ENCODE measurements around the gene KCNJ10. TPM values are rescaled to one million over a fixed set of nuclear protein-coding genes. Genes with fewer than 3 reads are reported as not detected.

KCNJ10 gene
- total and polyA plus RNA-seq, 12 donors = 0.11 to 0.32 (median 0.13) TPM; not detected in 7

DNA sequence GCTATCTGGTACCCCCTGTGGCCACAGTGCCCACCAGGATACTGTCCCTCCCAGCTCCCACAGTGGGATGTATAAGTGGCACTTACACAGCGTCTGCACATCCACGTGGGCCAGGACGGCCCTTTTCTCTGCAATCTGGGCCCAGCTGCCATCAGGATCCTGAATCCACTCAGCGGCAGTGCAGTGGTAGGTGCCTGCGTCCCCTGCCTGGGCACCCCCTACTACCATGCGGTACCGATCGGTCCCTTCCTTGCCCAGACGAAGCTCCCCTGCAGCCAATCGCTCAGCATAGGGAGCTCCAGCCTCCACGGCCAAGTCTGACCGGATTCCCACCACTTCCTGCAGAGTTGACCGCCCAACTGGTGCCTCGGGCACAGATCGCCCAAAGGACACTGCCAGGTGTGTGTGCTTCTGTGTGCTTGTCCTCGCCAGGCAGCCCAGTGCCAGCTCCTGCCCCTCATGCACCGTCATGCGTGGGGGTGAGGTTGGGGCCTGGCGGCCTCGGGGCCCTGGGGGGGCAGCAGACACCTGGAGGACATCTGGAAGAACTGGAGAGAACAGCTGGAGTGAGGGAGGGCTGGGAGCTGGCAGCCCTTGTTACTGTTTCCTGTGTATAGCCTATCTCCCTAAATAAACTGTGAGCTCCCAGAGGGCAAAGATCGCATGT is 23.8 kb upstream of the KCNJ10 start:
- TF ChIP-seq CTCF (IDR thresholded peaks at IDR 0.05) (no peak), POLR2A (IDR thresholded peaks at IDR 0.05) (no peak)
- intact Hi-C loops (cut with DNase I) = loop anchor here (5.0 to 10.0 kb wide), 2 partner anchors 149 to 279 kb away; partner anchors contain the start of gene IGSF9 (in 1 of the 2)
- no peaks in the 10 kb centered on the region for H3K9me3 ChIP-seq (replicated peaks in 1 of 3)
- no peak for DNase-seq
- no peaks in the 10 kb centered on the region for H3K27me3 ChIP-seq
- H3K4me3 ChIP-seq = no peak overlapping the region
- H3K27ac ChIP-seq = no peak overlapping the region
- WGBS, 4 donors = 88 to 92% (median 91%) methylated on average over 8 to 21 of the region's 21 CpGs
- peaks cover 0 to 18% of the 10 kb centered on the region in 2 donors for H3K36me3 ChIP-seq (replicated peaks in 1 of 2)
- H3K4me1 ChIP-seq (replicated peaks in 1 of 2) = peaks cover 0 to 18% of the 10 kb centered on the region in 2 donors

DNA sequence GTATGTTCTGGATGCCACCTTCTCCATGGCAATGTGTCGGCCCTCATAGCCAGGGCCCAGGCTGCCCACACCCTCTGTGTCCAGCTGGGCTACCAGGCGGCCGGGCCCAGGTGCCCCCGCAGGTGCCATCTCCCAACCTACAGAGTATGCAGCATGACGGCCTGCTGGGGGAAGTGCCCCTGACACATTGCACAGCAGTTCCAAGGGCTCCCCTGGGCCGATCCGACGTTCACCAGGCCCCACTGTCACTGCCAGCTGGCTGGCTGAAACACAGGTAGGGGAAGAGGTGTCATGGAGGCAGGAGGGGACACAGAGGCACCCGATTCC is 23.1 kb upstream of the KCNJ10 start:
- WGBS, 4 donors = 67 to 90% (median 86%) methylated on average over 1 to 9 of the region's 9 CpGs
- no peak for TF ChIP-seq CTCF (IDR thresholded peaks at IDR 0.05)
- no peak for TF ChIP-seq POLR2A (IDR thresholded peaks at IDR 0.05)
- peaks cover 0 to 18% of the 10 kb centered on the region in 2 donors for H3K4me1 ChIP-seq (replicated peaks in 1 of 2)
- no peaks in the 10 kb centered on the region for H3K9me3 ChIP-seq (replicated peaks in 1 of 3)
- H3K27me3 ChIP-seq = no peaks in the 10 kb centered on the region
- H3K4me3 ChIP-seq = no peak overlapping the region
- intact Hi-C loops (cut with DNase I) = loop anchor here (5.0 to 10.0 kb wide), 2 partner anchors 148 to 279 kb away; partner anchors contain the start of gene IGSF9 (in 1 of the 2)
- peaks cover 0 to 18% of the 10 kb centered on the region in 2 donors for H3K36me3 ChIP-seq (replicated peaks in 1 of 2)
- no peak for DNase-seq
- H3K27ac ChIP-seq = no peak overlapping the region

DNA sequence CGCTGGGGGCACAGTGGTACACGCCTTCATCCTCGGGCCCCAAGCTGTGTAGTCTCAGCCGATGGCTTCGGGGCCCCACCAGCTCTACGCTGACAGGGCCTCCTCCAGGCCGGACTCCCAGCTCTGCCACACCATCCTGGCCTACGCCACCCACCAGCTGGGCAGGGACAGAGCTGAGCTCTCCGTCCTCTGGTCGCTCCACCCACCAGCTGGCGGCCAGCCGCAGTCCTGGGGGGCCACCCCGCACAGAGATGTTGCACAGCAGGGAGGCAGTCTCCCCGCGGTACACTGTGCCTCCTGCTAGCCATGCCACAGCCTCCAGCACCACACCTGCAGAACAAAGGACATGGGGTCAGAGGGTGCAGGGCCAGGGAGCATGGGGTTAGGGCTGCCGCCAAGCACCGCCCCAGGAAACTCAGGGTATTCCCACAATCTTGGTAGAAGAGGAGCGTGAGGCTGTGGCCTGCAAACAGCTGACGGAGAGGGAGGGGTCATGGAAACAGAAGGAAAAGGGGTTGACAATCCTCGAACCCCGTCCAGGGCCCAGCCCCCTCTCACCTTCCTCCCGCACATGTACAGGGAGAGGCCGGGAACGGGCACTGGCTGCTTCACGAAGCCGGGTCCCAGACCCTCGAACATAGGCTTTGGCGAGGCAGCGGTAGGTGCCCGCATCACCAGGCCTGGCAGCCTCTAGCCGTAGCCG is 22.6 kb upstream of the KCNJ10 start:
- TF ChIP-seq POLR2A (IDR thresholded peaks at IDR 0.05) (no peak), CTCF (IDR thresholded peaks at IDR 0.05) (no peak)
- Histone ChIP-seq H3K9me3 (replicated peaks in 1 of 3) (no peaks in the 10 kb centered on the region), H3K4me1 (replicated peaks in 1 of 2) (peaks cover 0 to 13% of the 10 kb centered on the region in 2 donors), H3K36me3 (replicated peaks in 1 of 2) (peaks cover 0 to 18% of the 10 kb centered on the region in 2 donors), H3K4me3 (no peak overlapping the region), H3K27me3 (no peaks in the 10 kb centered on the region), H3K27ac (no peak overlapping the region)
- no peak for DNase-seq
- 90 to 96% (median 95%) methylated on average over 11 to 32 of the region's 32 CpGs for WGBS, 4 donors
- intact Hi-C loops (cut with DNase I) = loop anchor here (5.0 to 10.0 kb wide), 2 partner anchors 148 to 280 kb away; partner anchors contain the start of gene IGSF9 (in 1 of the 2)

DNA sequence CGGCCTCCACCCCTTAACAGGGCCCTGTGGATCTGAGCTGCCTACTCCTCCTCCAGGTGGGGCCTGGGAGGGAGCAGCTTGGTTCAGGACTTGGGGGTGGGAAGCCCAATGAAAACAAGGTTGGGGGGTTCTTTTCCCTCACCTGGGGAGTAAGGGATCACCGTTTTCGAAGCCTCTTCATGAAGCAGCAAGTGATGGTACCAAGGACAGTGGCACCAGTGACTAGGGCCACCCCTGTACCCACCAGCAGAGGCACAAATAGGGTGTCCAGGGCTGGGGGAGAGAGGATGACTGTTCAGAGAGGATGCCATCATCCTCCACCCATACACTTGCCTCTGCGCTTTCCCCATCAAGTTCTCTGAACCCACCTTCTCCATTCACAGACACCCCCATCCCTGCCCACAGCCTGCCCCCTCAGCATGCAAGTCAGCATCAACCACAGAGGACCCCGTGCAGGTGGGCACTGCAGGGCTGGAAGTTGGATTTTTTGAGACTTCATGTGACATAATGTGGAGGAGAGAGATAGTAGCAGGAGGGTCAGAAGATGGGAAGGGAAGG is 21.8 kb upstream of the KCNJ10 start:
- intact Hi-C loops (cut with DNase I) = loop anchor here (5.0 to 10.0 kb wide), 2 partner anchors 147 to 281 kb away; partner anchors contain the start of gene IGSF9 (in 1 of the 2)
- Histone ChIP-seq H3K36me3 (replicated peaks in 1 of 2) (peaks cover 0 to 18% of the 10 kb centered on the region in 2 donors), H3K4me3 (no peak overlapping the region), H3K27me3 (no peaks in the 10 kb centered on the region), H3K4me1 (replicated peaks in 1 of 2) (peaks cover 0 to 5% of the 10 kb centered on the region in 2 donors), H3K27ac (no peak overlapping the region), H3K9me3 (replicated peaks in 1 of 3) (no peaks in the 10 kb centered on the region)
- WGBS, 4 donors = 86 to 93% (median 93%) methylated on average over 5 of the region's 5 CpGs
- no peak for DNase-seq
- no peak for TF ChIP-seq POLR2A (IDR thresholded peaks at IDR 0.05)
- TF ChIP-seq CTCF (IDR thresholded peaks at IDR 0.05) = no peak
